Right renal cortex interstitium (tissue), 3 donors: ENCODE results near the gene SLIT1. TPM values are rescaled to one million over a fixed set of nuclear protein-coding genes. Genes with fewer than 3 reads are reported as not detected.

ENCODE experiments used
- DNase-seq, 3 donors: peaks; one replicate each; pipeline ENCODE4 v3.0.0-alpha.2; 2013; ENCODE audit warnings: low read depth in 3 of 3, low spot score in 2 of 3
- polyA plus RNA-seq, 3 donors: library from polyadenylated mRNA; unstranded; fragments of 120-200 nt; gene quantifications; one replicate each; pipeline ENCODE4 v1.2.1, GENCODE V29; 2013; ENCODE audit not compliant: insufficient read length in 3 of 3

The SLIT1 gene
- polyA plus RNA-seq, 3 donors, result 5.6 to 6.7 (median 5.8) TPM

GRCh38 chr10:97144297-97144696, 41.5 kb downstream of the SLIT1 start:
- DNase-seq, result no peak

GRCh38 chr10:97142834-97143233, 42.9 kb downstream of the SLIT1 start:
- no peak for DNase-seq

GRCh38 chr10:97140902-97141745, 44.6 kb downstream of the SLIT1 start:
- DNase-seq, result no peak

- DNase-seq, result no peak
Observed at GRCh38 chr10:97140049-97140846, 45.5 kb downstream of the SLIT1 start.

- DNase-seq, result no peak
Observed at GRCh38 chr10:97139651-97140048, 46.1 kb downstream of the SLIT1 start.

- DNase-seq, result no peak
Observed at GRCh38 chr10:97138846-97139245, 46.9 kb downstream of the SLIT1 start.

- no peak for DNase-seq
Observed at GRCh38 chr10:97138174-97138573, 47.6 kb downstream of the SLIT1 start.

- no peak for DNase-seq
Observed at GRCh38 chr10:97136756-97137155, 49.0 kb downstream of the SLIT1 start.

- DNase-seq, result no peak
Observed at GRCh38 chr10:97135464-97135863, 50.3 kb downstream of the SLIT1 start.

- DNase-seq, result no peak
Observed at GRCh38 chr10:97134983-97135382, 50.8 kb downstream of the SLIT1 start.

- DNase-seq, result no peak
Observed at GRCh38 chr10:97134110-97134509, 51.6 kb downstream of the SLIT1 start.

GRCh38 chr10:97132273-97132672, 53.5 kb downstream of the SLIT1 start:
- DNase-seq, result no peak

GRCh38 chr10:97131666-97132065, 54.1 kb downstream of the SLIT1 start:
- DNase-seq, result no peak

GRCh38 chr10:97131181-97131628, 54.6 kb downstream of the SLIT1 start:
- no peak for DNase-seq

- no peak for DNase-seq
Observed at GRCh38 chr10:97129666-97130065, 56.1 kb downstream of the SLIT1 start.

- DNase-seq, result no peak
Observed at GRCh38 chr10:97128516-97129154, 57.1 kb downstream of the SLIT1 start.

- no peak for DNase-seq
Observed at GRCh38 chr10:97128039-97128492, 57.7 kb downstream of the SLIT1 start.

- no peak for DNase-seq
Observed at GRCh38 chr10:97127509-97127908, 58.2 kb downstream of the SLIT1 start.

- DNase-seq, result no peak
Observed at GRCh38 chr10:97124211-97124610, 61.5 kb downstream of the SLIT1 start.

- no peak for DNase-seq
Observed at GRCh38 chr10:97123765-97124164, 62.0 kb downstream of the SLIT1 start.

- DNase-seq, result no peak
Observed at GRCh38 chr10:97121041-97121440, 64.7 kb downstream of the SLIT1 start.
